OCI-LY1 (cell line): ENCODE measurements around the gene UTP14C.

Experiments used
- EZH2 ChIP-seq: fragments of 200-600 bp; sonication (generic), shearing (Covaris generic); IDR thresholded peaks from 2 replicates; pipeline ENCODE4 v1.8.0; 2017; ENCODE audit warnings: borderline replicate concordance, mixed run types, mild to moderate bottlenecking, antibody characterized with exemption, low read length, moderate library complexity, mixed read lengths
- TF ChIP-seq, protein P1 (sequence below): fragments of 200-600 bp; sonication (generic), shearing (Covaris generic); IDR thresholded peaks from 2 replicates; pipeline ENCODE4 v1.5.1; 2017; ENCODE audit warnings: mild to moderate bottlenecking, antibody characterized with exemption, low read length, moderate library complexity, mixed read lengths

DNA sequence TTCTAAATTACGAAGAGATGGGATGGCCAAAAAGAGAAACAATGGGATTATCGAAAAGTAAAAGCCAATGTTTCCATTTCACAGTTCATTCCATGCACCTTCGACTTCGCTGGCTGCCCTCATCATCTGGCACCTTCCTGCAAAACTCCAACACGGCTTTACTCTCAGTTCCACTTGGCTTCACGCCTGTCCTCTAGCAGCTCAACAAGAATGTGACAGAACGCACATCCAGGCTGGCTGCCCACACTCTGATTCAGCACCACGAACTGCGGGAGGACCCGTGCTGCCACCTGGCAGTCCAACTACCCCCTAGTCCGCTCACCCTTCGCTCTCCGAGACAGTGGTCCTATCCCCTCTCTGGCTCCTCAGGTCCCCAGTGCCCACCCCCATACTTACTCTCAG, 25.0 kb upstream of the UTP14C start:
- TF ChIP-seq, protein P1, sequence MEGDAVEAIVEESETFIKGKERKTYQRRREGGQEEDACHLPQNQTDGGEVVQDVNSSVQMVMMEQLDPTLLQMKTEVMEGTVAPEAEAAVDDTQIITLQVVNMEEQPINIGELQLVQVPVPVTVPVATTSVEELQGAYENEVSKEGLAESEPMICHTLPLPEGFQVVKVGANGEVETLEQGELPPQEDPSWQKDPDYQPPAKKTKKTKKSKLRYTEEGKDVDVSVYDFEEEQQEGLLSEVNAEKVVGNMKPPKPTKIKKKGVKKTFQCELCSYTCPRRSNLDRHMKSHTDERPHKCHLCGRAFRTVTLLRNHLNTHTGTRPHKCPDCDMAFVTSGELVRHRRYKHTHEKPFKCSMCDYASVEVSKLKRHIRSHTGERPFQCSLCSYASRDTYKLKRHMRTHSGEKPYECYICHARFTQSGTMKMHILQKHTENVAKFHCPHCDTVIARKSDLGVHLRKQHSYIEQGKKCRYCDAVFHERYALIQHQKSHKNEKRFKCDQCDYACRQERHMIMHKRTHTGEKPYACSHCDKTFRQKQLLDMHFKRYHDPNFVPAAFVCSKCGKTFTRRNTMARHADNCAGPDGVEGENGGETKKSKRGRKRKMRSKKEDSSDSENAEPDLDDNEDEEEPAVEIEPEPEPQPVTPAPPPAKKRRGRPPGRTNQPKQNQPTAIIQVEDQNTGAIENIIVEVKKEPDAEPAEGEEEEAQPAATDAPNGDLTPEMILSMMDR, result no peak
- TF ChIP-seq EZH2, result no peak
